ENCODE measurements around the gene INTS2.
A peak's percentile ranks its signal among the peaks of the same experiment; 100 is the strongest.
"Not testable (repeated sequence)": the region's sequence is repeated elsewhere in the genome, so short reads cannot be mapped to it uniquely, and the experiment has no call there.

The INTS2 gene

GRCh38 chr17:61928101-61928436 lies 287 bp upstream of the INTS2 start:
- no peak for TF ChIP-seq CTCF (IDR thresholded peaks at IDR 0.05; ENCODE audit: low read depth, low read length, missing control alignments)
- H3K4me3 ChIP-seq (replicated peaks; ENCODE audit: low read depth, low read length): peak overlapping the region; percentile 57
- DNase-seq (ENCODE audit: extremely low read depth, low read depth): no peak

GRCh38 chr17:61926826-61927207 lies 965 bp downstream of the INTS2 start:
- DNase-seq (ENCODE audit: extremely low read depth, low read depth): no peak
- TF ChIP-seq CTCF (IDR thresholded peaks at IDR 0.05; ENCODE audit: low read depth, low read length, missing control alignments): no peak
- peak overlapping the region; percentile 57 for H3K4me3 ChIP-seq (replicated peaks; ENCODE audit: low read depth, low read length)

GRCh38 chr17:61915162-61915561 lies 12.6 kb downstream of the INTS2 start:
- H3K4me3 ChIP-seq (replicated peaks; ENCODE audit: low read depth, low read length); DNase-seq (ENCODE audit: extremely low read depth, low read depth): not testable (repeated sequence)

- no peak overlapping the region for H3K4me3 ChIP-seq (replicated peaks; ENCODE audit: low read depth, low read length)
- DNase-seq (ENCODE audit: extremely low read depth, low read depth): no peak
- TF ChIP-seq CTCF (IDR thresholded peaks at IDR 0.05; ENCODE audit: low read depth, low read length, missing control alignments): no peak
These were observed 19.3 kb downstream of the INTS2 start for GRCh38 chr17:61908292-61909037.

DNA sequence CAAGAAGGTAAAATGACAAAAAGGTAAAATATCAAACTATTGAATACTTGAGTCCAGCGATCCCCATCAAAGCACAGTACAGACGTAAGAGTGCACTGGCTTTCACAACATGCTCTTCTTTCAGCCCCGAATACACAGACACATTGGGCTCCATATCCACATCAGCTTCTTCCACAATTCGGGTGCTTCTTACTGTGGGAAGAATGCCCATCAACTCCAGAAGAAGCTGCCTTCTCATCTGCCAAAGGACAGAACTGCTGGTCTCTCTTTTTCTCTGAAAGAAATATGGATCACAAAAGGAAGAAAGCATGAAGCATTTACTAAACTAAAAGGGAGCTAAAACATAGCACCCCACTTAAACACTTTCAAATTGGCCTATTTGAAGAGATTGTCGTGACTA lies 20.4 kb downstream of the INTS2 start:
- no peak overlapping the region for H3K4me3 ChIP-seq (replicated peaks; ENCODE audit: low read depth, low read length)
- TF ChIP-seq CTCF (IDR thresholded peaks at IDR 0.05; ENCODE audit: low read depth, low read length, missing control alignments): no peak
- DNase-seq (ENCODE audit: extremely low read depth, low read depth): no peak

DNA sequence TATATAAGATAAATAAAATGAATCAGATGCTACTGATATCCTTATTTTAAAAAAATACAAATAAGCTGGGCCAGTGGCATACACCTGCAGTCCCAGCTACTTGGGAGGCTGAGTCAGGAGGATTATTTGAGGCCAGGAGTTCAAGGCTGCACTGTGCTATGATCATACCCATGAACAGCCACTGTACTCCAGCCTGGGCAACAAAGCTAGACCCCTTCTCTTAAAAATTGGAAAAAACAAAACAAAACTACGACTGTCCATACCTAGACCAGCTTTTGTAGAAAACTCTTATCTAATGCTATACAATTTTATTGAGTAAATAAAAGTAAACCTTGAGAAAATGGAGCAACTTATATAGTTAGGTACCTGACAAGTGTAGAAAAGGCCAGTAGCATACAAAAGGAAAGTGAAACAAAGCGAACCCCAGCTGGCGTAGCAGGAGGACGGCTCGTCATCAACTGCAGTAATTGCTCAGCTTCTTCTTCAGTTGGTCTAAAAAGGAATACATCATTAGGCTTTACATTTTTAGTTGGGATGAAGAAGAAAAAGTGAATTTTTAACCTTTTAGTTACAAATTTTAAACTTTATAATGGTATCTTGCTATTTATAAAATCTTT lies 23.6 kb downstream of the INTS2 start:
- TF ChIP-seq CTCF (IDR thresholded peaks at IDR 0.05; ENCODE audit: low read depth, low read length, missing control alignments): no peak
- DNase-seq (ENCODE audit: extremely low read depth, low read depth): no peak
- H3K4me3 ChIP-seq (replicated peaks; ENCODE audit: low read depth, low read length): no peak overlapping the region

DNA sequence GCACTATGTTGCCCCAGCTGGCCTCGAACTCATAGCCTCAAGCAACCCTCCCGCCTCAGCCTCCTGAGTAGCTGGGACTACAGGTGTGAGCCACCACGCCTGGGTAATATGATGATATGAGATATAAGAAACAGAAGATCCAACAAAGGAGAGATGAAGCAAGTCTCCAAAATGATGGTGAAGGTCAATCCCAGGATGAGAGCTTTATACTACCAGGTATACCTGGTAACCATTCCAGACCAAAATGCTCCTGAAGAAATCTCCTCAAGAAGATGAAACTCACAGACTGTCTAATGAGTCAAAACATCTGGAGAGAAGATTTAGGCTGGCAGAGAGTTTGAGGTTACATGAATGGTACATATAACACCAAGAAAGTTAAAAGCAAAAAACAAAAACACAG lies 24.5 kb downstream of the INTS2 start:
- no peak for DNase-seq (ENCODE audit: extremely low read depth, low read depth)
- no peak for TF ChIP-seq CTCF (IDR thresholded peaks at IDR 0.05; ENCODE audit: low read depth, low read length, missing control alignments)

More for the DNA sequence above, 24.5 kb downstream of the INTS2 start:
- H3K4me3 ChIP-seq (replicated peaks; ENCODE audit: low read depth, low read length): no peak overlapping the region

Data from HFF-Myc (cell line).